Measurements from ENCODE around the gene ENTPD8. TPM values are rescaled to one million over a fixed set of nuclear protein-coding genes. Genes with fewer than 3 reads are reported as not detected.

ENTPD8 gene
- total and polyA plus RNA-seq, 2 donors (not counting 1 experiment from before 2014, with no cell fraction given): not detected

DNA sequence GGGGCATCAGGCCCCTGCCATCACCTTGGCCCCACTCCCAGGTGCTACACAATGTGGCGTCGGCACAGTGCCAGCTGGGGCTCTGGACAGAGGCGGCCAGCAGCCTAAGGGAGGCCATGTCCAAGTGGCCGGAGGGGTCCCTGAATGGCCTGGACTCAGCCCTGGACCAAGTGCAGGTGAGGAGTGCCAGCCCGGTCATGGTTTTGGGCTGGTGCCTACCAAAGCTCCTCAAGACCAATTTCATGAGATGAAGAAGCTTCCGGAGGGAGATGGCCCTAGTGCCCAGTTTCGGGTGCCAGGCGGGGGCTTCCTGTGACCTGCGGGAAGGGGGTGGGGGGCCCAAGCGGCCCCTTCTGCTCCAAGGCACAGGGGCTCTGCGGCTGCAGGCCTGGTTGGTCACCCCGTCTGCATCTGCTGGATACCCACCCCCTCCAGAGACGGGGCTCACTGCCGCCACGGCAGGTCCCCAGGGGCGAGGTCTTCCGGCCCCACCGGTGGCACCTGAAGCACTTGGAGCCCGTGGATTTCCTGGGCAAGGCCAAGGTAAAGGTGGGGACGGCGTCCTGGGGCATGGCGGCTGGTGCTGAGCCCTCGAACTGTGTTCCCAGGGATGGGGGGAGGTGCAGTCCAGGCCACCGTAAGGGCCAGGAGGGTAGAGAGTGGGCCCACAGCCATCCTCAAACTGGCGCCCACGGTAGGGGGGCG lies 12.2 kb downstream of the ENTPD8 start:
- whole genome bisulfite sequencing (ENCODE audit: insufficient coverage): 39% methylated on average over 27 of the region's 27 CpGs
- H3K4me1 ChIP-seq (ENCODE audit: control insufficient read depth in 2 of 2, insufficient read depth in 2 of 2, low read length in 2 of 2): peaks cover 25 to 30% of the 10 kb centered on the region in 2 donors
- no peaks in the 10 kb centered on the region for H3K27me3 Mint-ChIP-seq
- no peak overlapping the region for H3K27ac Mint-ChIP-seq
- H3K4me2 ChIP-seq (replicated peaks; ENCODE audit: low read depth, low read length, poor library complexity, severe bottlenecking): peak overlapping the region; percentile 67
- peaks cover 0 to 28% (median 8%) of the 10 kb centered on the region in 4 experiments for H3K27me3 ChIP-seq (replicated peaks in 1 of 4; ENCODE audit: control extremely low read depth in 1 of 4, control insufficient read depth in 3 of 4, insufficient read depth in 4 of 4, low read length in 3 of 4)
- H3K4me3 Mint-ChIP-seq: peak overlapping the region; percentile 49
- ChIA-PET POLR2A (interaction anchor here (0.7 kb wide), 1 partner anchor 49 kb away, joined by 5 read pairs; no protein-coding TSS in a partner anchor), CTCF (interaction anchor here (1.4 kb wide), 1 partner anchor 13 kb away, joined by 3 read pairs; no protein-coding TSS in a partner anchor)
- no peak overlapping the region for H3K9ac ChIP-seq (ENCODE audit: low read length)
- H2AFZ ChIP-seq (ENCODE audit: insufficient read depth, low read depth, low read length, poor library complexity, severe bottlenecking): peak overlapping the region; percentile 38
- H3K4me3 ChIP-seq (ENCODE audit: control extremely low read depth in 1 of 5, extremely low read depth in 1 of 5, insufficient read depth in 1 of 5, low read depth in 2 of 5, low read length in 4 of 5): peak overlapping the region in 2 of 5 experiments; percentile 5 to 36
- ATAC-seq (ENCODE audit: low read depth): no peak
- H3K4me1 Mint-ChIP-seq: peaks cover 14% of the 10 kb centered on the region
- no peak for DNase-seq
- H4K20me1 ChIP-seq (ENCODE audit: control insufficient read depth, insufficient read depth, low read length, poor library complexity, severe bottlenecking): no peaks in the 10 kb centered on the region
- no peak overlapping the region for H3K27ac ChIP-seq (ENCODE audit: low read length in 2 of 2)
- H3K36me3 ChIP-seq (replicated peaks in 1 of 2; ENCODE audit: control extremely low read depth in 1 of 2, control insufficient read depth in 1 of 2, extremely low read depth in 1 of 2, insufficient read depth in 2 of 2, low read length in 1 of 2): no peaks in the 10 kb centered on the region
- no peaks in the 10 kb centered on the region for H3K79me2 ChIP-seq (ENCODE audit: control insufficient read depth, insufficient read depth, low read length)
- TF ChIP-seq EZH2 (IDR thresholded peaks at IDR 0.05; ENCODE audit: borderline replicate concordance, insufficient read depth, low read depth, low read length, poor library complexity, severe bottlenecking): no peak
- TF ChIP-seq, protein P1, sequence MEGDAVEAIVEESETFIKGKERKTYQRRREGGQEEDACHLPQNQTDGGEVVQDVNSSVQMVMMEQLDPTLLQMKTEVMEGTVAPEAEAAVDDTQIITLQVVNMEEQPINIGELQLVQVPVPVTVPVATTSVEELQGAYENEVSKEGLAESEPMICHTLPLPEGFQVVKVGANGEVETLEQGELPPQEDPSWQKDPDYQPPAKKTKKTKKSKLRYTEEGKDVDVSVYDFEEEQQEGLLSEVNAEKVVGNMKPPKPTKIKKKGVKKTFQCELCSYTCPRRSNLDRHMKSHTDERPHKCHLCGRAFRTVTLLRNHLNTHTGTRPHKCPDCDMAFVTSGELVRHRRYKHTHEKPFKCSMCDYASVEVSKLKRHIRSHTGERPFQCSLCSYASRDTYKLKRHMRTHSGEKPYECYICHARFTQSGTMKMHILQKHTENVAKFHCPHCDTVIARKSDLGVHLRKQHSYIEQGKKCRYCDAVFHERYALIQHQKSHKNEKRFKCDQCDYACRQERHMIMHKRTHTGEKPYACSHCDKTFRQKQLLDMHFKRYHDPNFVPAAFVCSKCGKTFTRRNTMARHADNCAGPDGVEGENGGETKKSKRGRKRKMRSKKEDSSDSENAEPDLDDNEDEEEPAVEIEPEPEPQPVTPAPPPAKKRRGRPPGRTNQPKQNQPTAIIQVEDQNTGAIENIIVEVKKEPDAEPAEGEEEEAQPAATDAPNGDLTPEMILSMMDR (IDR thresholded peaks at IDR 0.05): no peak
- peaks cover 0 to 13% (median 0%) of the 10 kb centered on the region in 3 donors for H3K9me3 ChIP-seq (ENCODE audit: control extremely low read depth in 1 of 3, control insufficient read depth in 2 of 3, insufficient read depth in 1 of 3, low read length in 2 of 3)
- intact Hi-C loops (cut with micrococcal nuclease): no loop called here
- H3K9me3 Mint-ChIP-seq (ENCODE audit: insufficient read depth): no peaks in the 10 kb centered on the region

DNA sequence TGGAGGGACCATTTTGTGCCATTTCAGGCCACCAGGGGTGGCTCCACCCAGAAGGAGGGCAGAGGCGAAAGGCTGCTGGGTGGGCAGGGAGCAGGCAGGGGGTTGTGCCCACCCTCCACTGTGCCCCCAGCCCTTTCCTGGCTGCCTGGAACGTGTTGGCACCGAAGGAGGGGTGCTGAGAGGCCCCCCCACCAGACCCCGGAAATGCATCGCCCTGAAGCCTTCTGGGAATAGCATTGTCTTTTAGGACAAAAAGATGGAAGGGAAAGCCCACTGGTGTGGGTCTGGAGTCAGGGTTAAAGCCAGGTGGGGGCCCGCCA lies 12.9 kb downstream of the ENTPD8 start:
- intact Hi-C loops (cut with micrococcal nuclease): no loop called here
- Mint-ChIP-seq H3K4me1 (peaks cover 14% of the 10 kb centered on the region), H3K9me3 (ENCODE audit: insufficient read depth) (no peaks in the 10 kb centered on the region), H3K27me3 (no peaks in the 10 kb centered on the region), H3K4me3 (no peak overlapping the region), H3K27ac (no peak overlapping the region)
- Histone ChIP-seq H3K4me2 (replicated peaks; ENCODE audit: low read depth, low read length, poor library complexity, severe bottlenecking) (no peak overlapping the region), H3K79me2 (ENCODE audit: control insufficient read depth, insufficient read depth, low read length) (no peaks in the 10 kb centered on the region), H3K27me3 (replicated peaks in 1 of 4; ENCODE audit: control extremely low read depth in 1 of 4, control insufficient read depth in 3 of 4, insufficient read depth in 4 of 4, low read length in 3 of 4) (peaks cover 0 to 28% (median 8%) of the 10 kb centered on the region in 4 experiments), H4K20me1 (ENCODE audit: control insufficient read depth, insufficient read depth, low read length, poor library complexity, severe bottlenecking) (no peaks in the 10 kb centered on the region), H3K9ac (ENCODE audit: low read length) (no peak overlapping the region), H3K36me3 (replicated peaks in 1 of 2; ENCODE audit: control extremely low read depth in 1 of 2, control insufficient read depth in 1 of 2, extremely low read depth in 1 of 2, insufficient read depth in 2 of 2, low read length in 1 of 2) (no peaks in the 10 kb centered on the region), H2AFZ (ENCODE audit: insufficient read depth, low read depth, low read length, poor library complexity, severe bottlenecking) (no peak overlapping the region), H3K4me1 (ENCODE audit: control insufficient read depth in 2 of 2, insufficient read depth in 2 of 2, low read length in 2 of 2) (peaks cover 28 to 33% of the 10 kb centered on the region in 2 donors), H3K9me3 (ENCODE audit: control extremely low read depth in 1 of 3, control insufficient read depth in 2 of 3, insufficient read depth in 1 of 3, low read length in 2 of 3) (peaks cover 0 to 13% (median 0%) of the 10 kb centered on the region in 3 donors), H3K4me3 (ENCODE audit: control extremely low read depth in 1 of 5, extremely low read depth in 1 of 5, insufficient read depth in 1 of 5, low read depth in 2 of 5, low read length in 4 of 5) (no peak overlapping the region), H3K27ac (ENCODE audit: low read length in 2 of 2) (no peak overlapping the region)
- WGBS (ENCODE audit: insufficient coverage): 63% methylated on average over 2 of the region's 6 CpGs
- ChIA-PET CTCF (interaction anchor here (1.4 kb wide), 1 partner anchor 14 kb away, joined by 3 read pairs; no protein-coding TSS in a partner anchor), POLR2A (interaction anchor here (0.6 kb wide), 1 partner anchor 275 kb away, joined by 3 read pairs; no protein-coding TSS in a partner anchor)
- no peak for ATAC-seq (ENCODE audit: low read depth)
- TF ChIP-seq, protein P1 (IDR thresholded peaks at IDR 0.05): no peak
- no peak for DNase-seq

All from B cell (primary cell).